SJCRH30 (cell line): ENCODE measurements around the gene IKZF2. TPM values are rescaled to one million over a fixed set of nuclear protein-coding genes. Genes with fewer than 3 reads are reported as not detected.
A peak's percentile ranks its signal among the peaks of the same experiment; 100 is the strongest.

ENCODE experiments used
- DNase-seq, 2 experiments: peaks; one replicate each; pipeline ENCODE4 v3.0.0-alpha.2; 2015 to 2020
- H3K27ac ChIP-seq: fragments of 250-450 bp; sonication (Bioruptor Pico); 2 replicates; pipeline ENCODE4 v1.5.1; 2020; ENCODE audit warnings: mild to moderate bottlenecking, moderate library complexity
- H3K27me3 ChIP-seq: fragments of 250-450 bp; sonication (Bioruptor Pico); 2 replicates; pipeline ENCODE4 v1.5.1; 2020; ENCODE audit warnings: mild to moderate bottlenecking, moderate library complexity
- H3K36me3 ChIP-seq: fragments of 250-450 bp; sonication (Bioruptor Pico); 2 replicates; pipeline ENCODE4 v1.5.1; 2020; ENCODE audit warnings: mild to moderate bottlenecking, moderate library complexity
- H3K4me1 ChIP-seq: fragments of 250-450 bp; sonication (Bioruptor Pico); 2 replicates; pipeline ENCODE4 v1.5.1; 2020; ENCODE audit warnings: mild to moderate bottlenecking, moderate library complexity
- H3K4me3 ChIP-seq: fragments of 250-450 bp; sonication (Bioruptor Pico); 2 replicates; pipeline ENCODE4 v1.5.1; 2020; ENCODE audit warnings: mild to moderate bottlenecking, moderate library complexity
- H3K9me3 ChIP-seq: fragments of 250-450 bp; sonication (Bioruptor Pico); replicated peaks from 2 replicates; pipeline ENCODE4 v1.5.1; 2020; ENCODE audit warnings: mild to moderate bottlenecking, moderate library complexity
- total RNA-seq: library from RNA; depleted of rRNA; stranded (reverse); fragments of >200 nt; shearing (Covaris generic); gene quantifications from 2 replicates; pipeline ENCODE4 v1.2.3, GENCODE V29; 2014

IKZF2 gene
- total RNA-seq, 1 experiment from 2014 or later = 2.8 TPM

- no peak for DNase-seq
- H3K27me3 ChIP-seq = no peaks in the 10 kb centered on the region
- no peaks in the 10 kb centered on the region for H3K9me3 ChIP-seq
- H3K36me3 ChIP-seq = no peaks in the 10 kb centered on the region
- H3K4me1 ChIP-seq = no peaks in the 10 kb centered on the region; the same call in 1 of the 2 replicates
- H3K27ac ChIP-seq = no peak overlapping the region
- no peak overlapping the region for H3K4me3 ChIP-seq
These were observed 14.7 kb upstream of the IKZF2 start for GRCh38 chr2:213166109-213166508.

GRCh38 chr2:213164263-213164662, 12.9 kb upstream of the IKZF2 start:
- H3K27ac ChIP-seq = no peak overlapping the region
- no peak for DNase-seq
- no peaks in the 10 kb centered on the region for H3K27me3 ChIP-seq
- no peaks in the 10 kb centered on the region for H3K9me3 ChIP-seq
- H3K36me3 ChIP-seq = no peaks in the 10 kb centered on the region
- no peaks in the 10 kb centered on the region; the same call in 1 of the 2 replicates for H3K4me1 ChIP-seq
- no peak overlapping the region for H3K4me3 ChIP-seq

GRCh38 chr2:213162516-213163118, 11.2 kb upstream of the IKZF2 start:
- H3K9me3 ChIP-seq = no peaks in the 10 kb centered on the region
- no peaks in the 10 kb centered on the region; the same call in 1 of the 2 replicates for H3K4me1 ChIP-seq
- no peaks in the 10 kb centered on the region for H3K36me3 ChIP-seq
- no peak for DNase-seq
- H3K27me3 ChIP-seq = no peaks in the 10 kb centered on the region
- H3K4me3 ChIP-seq = no peak overlapping the region
- no peak overlapping the region for H3K27ac ChIP-seq

GRCh38 chr2:213161759-213162515, 10.5 kb upstream of the IKZF2 start:
- DNase-seq = no peak
- no peaks in the 10 kb centered on the region for H3K27me3 ChIP-seq
- no peaks in the 10 kb centered on the region for H3K9me3 ChIP-seq
- no peaks in the 10 kb centered on the region for H3K36me3 ChIP-seq
- no peak overlapping the region for H3K4me3 ChIP-seq
- H3K4me1 ChIP-seq = no peaks in the 10 kb centered on the region; the same call in 1 of the 2 replicates
- H3K27ac ChIP-seq = no peak overlapping the region

GRCh38 chr2:213159768-213160167, 8.4 kb upstream of the IKZF2 start:
- DNase-seq = no peak
- Histone ChIP-seq H3K4me3 (no peak overlapping the region), H3K9me3 (no peaks in the 10 kb centered on the region), H3K36me3 (no peaks in the 10 kb centered on the region), H3K4me1 (no peaks in the 10 kb centered on the region), H3K27me3 (no peaks in the 10 kb centered on the region), H3K27ac (no peak overlapping the region)

- H3K4me1 ChIP-seq = no peaks in the 10 kb centered on the region
- no peak overlapping the region for H3K4me3 ChIP-seq
- DNase-seq = no peak
- H3K36me3 ChIP-seq = no peaks in the 10 kb centered on the region
- no peaks in the 10 kb centered on the region for H3K9me3 ChIP-seq
- H3K27ac ChIP-seq = no peak overlapping the region
- no peaks in the 10 kb centered on the region for H3K27me3 ChIP-seq
These were observed 5.8 kb upstream of the IKZF2 start for GRCh38 chr2:213157242-213157641.

- Histone ChIP-seq H3K36me3 (no peaks in the 10 kb centered on the region), H3K27me3 (no peaks in the 10 kb centered on the region), H3K27ac (no peak overlapping the region), H3K9me3 (no peaks in the 10 kb centered on the region), H3K4me3 (no peak overlapping the region), H3K4me1 (no peaks in the 10 kb centered on the region)
- no peak for DNase-seq
These were observed 5.3 kb upstream of the IKZF2 start for GRCh38 chr2:213156717-213157116.

- Histone ChIP-seq H3K4me3 (no peak overlapping the region; the same call in 1 of the 2 replicates), H3K4me1 (no peaks in the 10 kb centered on the region), H3K36me3 (no peaks in the 10 kb centered on the region), H3K9me3 (no peaks in the 10 kb centered on the region), H3K27ac (no peak overlapping the region), H3K27me3 (no peaks in the 10 kb centered on the region)
- DNase-seq = no peak
These were observed 1.5 kb upstream of the IKZF2 start for GRCh38 chr2:213152888-213153287.

GRCh38 chr2:213152065-213152794, 818 bp upstream of the IKZF2 start:
- peak overlapping the region; percentile 85 for H3K4me3 ChIP-seq
- DNase-seq = peak; percentile 58 to 69
- no peaks in the 10 kb centered on the region for H3K36me3 ChIP-seq
- H3K27me3 ChIP-seq = no peaks in the 10 kb centered on the region
- no peaks in the 10 kb centered on the region for H3K9me3 ChIP-seq
- H3K27ac ChIP-seq = peak overlapping the region; percentile 31; the same call in 1 of the 2 replicates
- no peaks in the 10 kb centered on the region for H3K4me1 ChIP-seq

- no peaks in the 10 kb centered on the region for H3K36me3 ChIP-seq
- no peak overlapping the region for H3K27ac ChIP-seq
- H3K27me3 ChIP-seq = no peaks in the 10 kb centered on the region
- peak in 1 of 2 experiments; percentile 3 for DNase-seq
- no peaks in the 10 kb centered on the region for H3K4me1 ChIP-seq
- H3K9me3 ChIP-seq = no peaks in the 10 kb centered on the region
- H3K4me3 ChIP-seq = peak overlapping the region; percentile 85
These were observed 906 bp downstream of the IKZF2 start for GRCh38 chr2:213150315-213151097.

- Histone ChIP-seq H3K4me3 (peak overlapping the region; percentile 85), H3K27me3 (no peaks in the 10 kb centered on the region), H3K27ac (no peak overlapping the region), H3K9me3 (no peaks in the 10 kb centered on the region), H3K4me1 (no peaks in the 10 kb centered on the region), H3K36me3 (no peaks in the 10 kb centered on the region)
- DNase-seq = no peak
These were observed 1.5 kb downstream of the IKZF2 start for GRCh38 chr2:213149949-213150314.

- DNase-seq = no peak
- H3K27me3 ChIP-seq = no peaks in the 10 kb centered on the region
- no peak overlapping the region for H3K27ac ChIP-seq
- peak overlapping the region; percentile 85; the same call in 1 of the 2 replicates for H3K4me3 ChIP-seq
- no peaks in the 10 kb centered on the region for H3K4me1 ChIP-seq
- no peaks in the 10 kb centered on the region for H3K36me3 ChIP-seq
- no peaks in the 10 kb centered on the region for H3K9me3 ChIP-seq
These were observed 2.0 kb downstream of the IKZF2 start for GRCh38 chr2:213149294-213149875.

GRCh38 chr2:213148572-213149261, 2.7 kb downstream of the IKZF2 start:
- Histone ChIP-seq H3K4me1 (no peaks in the 10 kb centered on the region), H3K4me3 (no peak overlapping the region), H3K27me3 (no peaks in the 10 kb centered on the region), H3K9me3 (no peaks in the 10 kb centered on the region), H3K36me3 (no peaks in the 10 kb centered on the region), H3K27ac (no peak overlapping the region)
- DNase-seq = no peak

GRCh38 chr2:213147538-213147937, 3.9 kb downstream of the IKZF2 start:
- Histone ChIP-seq H3K4me3 (no peak overlapping the region), H3K4me1 (no peaks in the 10 kb centered on the region), H3K27ac (no peak overlapping the region), H3K36me3 (no peaks in the 10 kb centered on the region), H3K27me3 (no peaks in the 10 kb centered on the region), H3K9me3 (no peaks in the 10 kb centered on the region)
- DNase-seq = no peak
